DND-41 (cell line): Measurements from ENCODE around the gene AMOT.

Experiments used
- EZH2 ChIP-seq: IDR thresholded peaks from 3 replicates; pipeline ENCODE4 v1.6.1; 2012; ENCODE audit warnings: borderline replicate concordance, low read depth, mild to moderate bottlenecking, moderate library complexity, low read length, inconsistent platforms; ENCODE audit not compliant: severe bottlenecking
- TF ChIP-seq, protein P1 (sequence below): IDR thresholded peaks from 2 replicates; pipeline ENCODE4 v1.5.1; 2012; ENCODE audit warnings: borderline replicate concordance, low read length, moderate library complexity, mild to moderate bottlenecking; ENCODE audit not compliant: poor library complexity, severe bottlenecking; ENCODE audit errors: extremely low read depth

GRCh38 chrX:112789931-112790330 lies 50.7 kb downstream of the AMOT start:
- TF ChIP-seq, protein P1, sequence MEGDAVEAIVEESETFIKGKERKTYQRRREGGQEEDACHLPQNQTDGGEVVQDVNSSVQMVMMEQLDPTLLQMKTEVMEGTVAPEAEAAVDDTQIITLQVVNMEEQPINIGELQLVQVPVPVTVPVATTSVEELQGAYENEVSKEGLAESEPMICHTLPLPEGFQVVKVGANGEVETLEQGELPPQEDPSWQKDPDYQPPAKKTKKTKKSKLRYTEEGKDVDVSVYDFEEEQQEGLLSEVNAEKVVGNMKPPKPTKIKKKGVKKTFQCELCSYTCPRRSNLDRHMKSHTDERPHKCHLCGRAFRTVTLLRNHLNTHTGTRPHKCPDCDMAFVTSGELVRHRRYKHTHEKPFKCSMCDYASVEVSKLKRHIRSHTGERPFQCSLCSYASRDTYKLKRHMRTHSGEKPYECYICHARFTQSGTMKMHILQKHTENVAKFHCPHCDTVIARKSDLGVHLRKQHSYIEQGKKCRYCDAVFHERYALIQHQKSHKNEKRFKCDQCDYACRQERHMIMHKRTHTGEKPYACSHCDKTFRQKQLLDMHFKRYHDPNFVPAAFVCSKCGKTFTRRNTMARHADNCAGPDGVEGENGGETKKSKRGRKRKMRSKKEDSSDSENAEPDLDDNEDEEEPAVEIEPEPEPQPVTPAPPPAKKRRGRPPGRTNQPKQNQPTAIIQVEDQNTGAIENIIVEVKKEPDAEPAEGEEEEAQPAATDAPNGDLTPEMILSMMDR, result no peak
- TF ChIP-seq EZH2, result no peak
